ENCODE measurements around the gene TMEM207.
"Not testable (repeated sequence)": the region's sequence is repeated elsewhere in the genome, so short reads cannot be mapped to it uniquely, and the experiment has no call there.

Gene TMEM207

GRCh38 chr3:190449801-190450200, at the start of gene TMEM207:
TSS of gene TMEM207 (minus strand) at chr3:190449901. CDS start at chr3:190449809, 92 bp downstream.
- TF ChIP-seq POLR2A (IDR thresholded peaks at IDR 0.05; ENCODE audit: low read length): no peak
- TF ChIP-seq GATA1 (IDR thresholded peaks at IDR 0.05; ENCODE audit: low read depth, low read length): no peak
- no peak for DNase-seq

GRCh38 chr3:190499122-190499521, 49.4 kb upstream of the TMEM207 start:
- DNase-seq: no peak
- TF ChIP-seq POLR2A (IDR thresholded peaks at IDR 0.05; ENCODE audit: low read length) (no peak), GATA1 (IDR thresholded peaks at IDR 0.05; ENCODE audit: low read depth, low read length) (no peak)

- no peak for DNase-seq
- TF ChIP-seq GATA1 (IDR thresholded peaks at IDR 0.05; ENCODE audit: low read depth, low read length) (no peak), POLR2A (IDR thresholded peaks at IDR 0.05; ENCODE audit: low read length) (no peak)
These were observed 48.6 kb upstream of the TMEM207 start for GRCh38 chr3:190498293-190498692.

GRCh38 chr3:190497811-190498210, 48.1 kb upstream of the TMEM207 start:
- TF ChIP-seq GATA1 (IDR thresholded peaks at IDR 0.05; ENCODE audit: low read depth, low read length): no peak
- TF ChIP-seq POLR2A (IDR thresholded peaks at IDR 0.05; ENCODE audit: low read length): no peak
- no peak for DNase-seq

GRCh38 chr3:190496859-190497258, 47.2 kb upstream of the TMEM207 start:
- TF ChIP-seq POLR2A (IDR thresholded peaks at IDR 0.05; ENCODE audit: low read length): no peak
- no peak for TF ChIP-seq GATA1 (IDR thresholded peaks at IDR 0.05; ENCODE audit: low read depth, low read length)
- DNase-seq: no peak

GRCh38 chr3:190495796-190496195, 46.1 kb upstream of the TMEM207 start:
- no peak for DNase-seq
- TF ChIP-seq POLR2A (IDR thresholded peaks at IDR 0.05; ENCODE audit: low read length) (no peak), GATA1 (IDR thresholded peaks at IDR 0.05; ENCODE audit: low read depth, low read length) (no peak)

GRCh38 chr3:190495354-190495753, 45.7 kb upstream of the TMEM207 start:
- DNase-seq: no peak

GRCh38 chr3:190494907-190495306, 45.2 kb upstream of the TMEM207 start:
- no peak for DNase-seq
- TF ChIP-seq POLR2A (IDR thresholded peaks at IDR 0.05; ENCODE audit: low read length) (no peak), GATA1 (IDR thresholded peaks at IDR 0.05; ENCODE audit: low read depth, low read length) (no peak)

More at GRCh38 chr3:190495354-190495753, 45.7 kb upstream of the TMEM207 start:
- TF ChIP-seq GATA1 (IDR thresholded peaks at IDR 0.05; ENCODE audit: low read depth, low read length) (no peak), POLR2A (IDR thresholded peaks at IDR 0.05; ENCODE audit: low read length) (no peak)

GRCh38 chr3:190492966-190493365, 43.3 kb upstream of the TMEM207 start:
- TF ChIP-seq GATA1 (IDR thresholded peaks at IDR 0.05; ENCODE audit: low read depth, low read length) (no peak), POLR2A (IDR thresholded peaks at IDR 0.05; ENCODE audit: low read length) (no peak)
- DNase-seq: no peak

- TF ChIP-seq POLR2A (IDR thresholded peaks at IDR 0.05; ENCODE audit: low read length) (no peak), GATA1 (IDR thresholded peaks at IDR 0.05; ENCODE audit: low read depth, low read length) (no peak)
- DNase-seq: no peak
These were observed 42.4 kb upstream of the TMEM207 start for GRCh38 chr3:190492129-190492528.

GRCh38 chr3:190491533-190492054, 41.9 kb upstream of the TMEM207 start:
- no peak for DNase-seq
- TF ChIP-seq GATA1 (IDR thresholded peaks at IDR 0.05; ENCODE audit: low read depth, low read length) (no peak), POLR2A (IDR thresholded peaks at IDR 0.05; ENCODE audit: low read length) (no peak)

- DNase-seq: no peak
- no peak for TF ChIP-seq GATA1 (IDR thresholded peaks at IDR 0.05; ENCODE audit: low read depth, low read length)
- no peak for TF ChIP-seq POLR2A (IDR thresholded peaks at IDR 0.05; ENCODE audit: low read length)
These were observed 37.4 kb upstream of the TMEM207 start for GRCh38 chr3:190486908-190487607.

- no peak for TF ChIP-seq POLR2A (IDR thresholded peaks at IDR 0.05; ENCODE audit: low read length)
- no peak for TF ChIP-seq GATA1 (IDR thresholded peaks at IDR 0.05; ENCODE audit: low read depth, low read length)
- DNase-seq: no peak
These were observed 36.8 kb upstream of the TMEM207 start for GRCh38 chr3:190486533-190486864.

GRCh38 chr3:190485830-190486532, 36.3 kb upstream of the TMEM207 start:
- no peak for TF ChIP-seq POLR2A (IDR thresholded peaks at IDR 0.05; ENCODE audit: low read length)
- no peak for TF ChIP-seq GATA1 (IDR thresholded peaks at IDR 0.05; ENCODE audit: low read depth, low read length)
- DNase-seq: no peak

GRCh38 chr3:190481779-190482178, 32.1 kb upstream of the TMEM207 start:
- no peak for DNase-seq
- no peak for TF ChIP-seq POLR2A (IDR thresholded peaks at IDR 0.05; ENCODE audit: low read length)
- TF ChIP-seq GATA1 (IDR thresholded peaks at IDR 0.05; ENCODE audit: low read depth, low read length): no peak

GRCh38 chr3:190473261-190473660, 23.6 kb upstream of the TMEM207 start:
- not testable (repeated sequence) for DNase-seq

Measured in erythroblast (primary cell).